ENCODE results near the gene NYAP1.
A peak's percentile ranks its signal among the peaks of the same experiment; 100 is the strongest.

NYAP1 gene

GRCh38 chr7:100488333-100489095, 4.8 kb downstream of the NYAP1 start:
- no peaks in the 10 kb centered on the region for H3K36me3 ChIP-seq (ENCODE audit: insufficient read depth, low read length)
- no peak for DNase-seq
- no peaks in the 10 kb centered on the region for H3K9me3 ChIP-seq (ENCODE audit: insufficient read depth, low read length, severe bottlenecking)
- TF ChIP-seq EZH2 (IDR thresholded peaks at IDR 0.05; ENCODE audit: borderline replicate concordance, low read depth, low read length, severe bottlenecking) (no peak), CTCF (IDR thresholded peaks at IDR 0.05; ENCODE audit: borderline replicate concordance, extremely low read depth, low read length, poor library complexity, severe bottlenecking) (no peak)
- H4K20me1 ChIP-seq (ENCODE audit: insufficient read depth, low read length), result no peaks in the 10 kb centered on the region
- H3K9ac ChIP-seq (ENCODE audit: low read depth, low read length), result no peak overlapping the region
- peaks cover 4% of the 10 kb centered on the region for H3K4me1 ChIP-seq (ENCODE audit: insufficient read depth, low read length)
- ATAC-seq (ENCODE audit: insufficient read depth, low read depth), result no peak
- H3K4me3 ChIP-seq (ENCODE audit: low read depth in 1 of 2, low read length in 2 of 2), result no peak overlapping the region
- H3K4me2 ChIP-seq (ENCODE audit: insufficient read depth, low read length), result no peak overlapping the region
- H2AFZ ChIP-seq (ENCODE audit: low read depth, low read length), result no peak overlapping the region
- H3K27ac ChIP-seq (ENCODE audit: low read length), result no peak overlapping the region
- peaks cover 24% of the 10 kb centered on the region for H3K27me3 ChIP-seq (ENCODE audit: insufficient read depth, low read length, poor library complexity)
- H3K79me2 ChIP-seq (ENCODE audit: insufficient read depth, low read length), result no peaks in the 10 kb centered on the region

GRCh38 chr7:100489121-100489520, 5.4 kb downstream of the NYAP1 start:
- Histone ChIP-seq H3K27ac (ENCODE audit: low read length) (no peak overlapping the region), H3K27me3 (ENCODE audit: insufficient read depth, low read length, poor library complexity) (peaks cover 26% of the 10 kb centered on the region), H3K79me2 (ENCODE audit: insufficient read depth, low read length) (no peaks in the 10 kb centered on the region), H3K4me1 (ENCODE audit: insufficient read depth, low read length) (no peaks in the 10 kb centered on the region), H2AFZ (ENCODE audit: low read depth, low read length) (no peak overlapping the region), H3K4me2 (ENCODE audit: insufficient read depth, low read length) (no peak overlapping the region), H3K4me3 (ENCODE audit: low read depth in 1 of 2, low read length in 2 of 2) (no peak overlapping the region), H3K9ac (ENCODE audit: low read depth, low read length) (no peak overlapping the region), H3K9me3 (ENCODE audit: insufficient read depth, low read length, severe bottlenecking) (no peaks in the 10 kb centered on the region), H3K36me3 (ENCODE audit: insufficient read depth, low read length) (no peaks in the 10 kb centered on the region), H4K20me1 (ENCODE audit: insufficient read depth, low read length) (no peaks in the 10 kb centered on the region)
- no peak for TF ChIP-seq EZH2 (IDR thresholded peaks at IDR 0.05; ENCODE audit: borderline replicate concordance, low read depth, low read length, severe bottlenecking)
- TF ChIP-seq CTCF (IDR thresholded peaks at IDR 0.05; ENCODE audit: borderline replicate concordance, extremely low read depth, low read length, poor library complexity, severe bottlenecking), result no peak
- ATAC-seq (ENCODE audit: insufficient read depth, low read depth), result no peak
- no peak for DNase-seq

GRCh38 chr7:100489824-100490223, 6.1 kb downstream of the NYAP1 start:
- no peak overlapping the region for H3K4me2 ChIP-seq (ENCODE audit: insufficient read depth, low read length)
- H3K36me3 ChIP-seq (ENCODE audit: insufficient read depth, low read length), result no peaks in the 10 kb centered on the region
- TF ChIP-seq CTCF (IDR thresholded peaks at IDR 0.05; ENCODE audit: borderline replicate concordance, extremely low read depth, low read length, poor library complexity, severe bottlenecking) (no peak), EZH2 (IDR thresholded peaks at IDR 0.05; ENCODE audit: borderline replicate concordance, low read depth, low read length, severe bottlenecking) (no peak)
- no peak overlapping the region for H3K9ac ChIP-seq (ENCODE audit: low read depth, low read length)
- no peak overlapping the region for H3K4me3 ChIP-seq (ENCODE audit: low read depth in 1 of 2, low read length in 2 of 2)
- H3K27ac ChIP-seq (ENCODE audit: low read length), result no peak overlapping the region
- DNase-seq (peak; percentile 89), ATAC-seq (ENCODE audit: insufficient read depth, low read depth) (peak; percentile 90)
- no peaks in the 10 kb centered on the region for H3K79me2 ChIP-seq (ENCODE audit: insufficient read depth, low read length)
- no peaks in the 10 kb centered on the region for H4K20me1 ChIP-seq (ENCODE audit: insufficient read depth, low read length)
- no peaks in the 10 kb centered on the region for H3K4me1 ChIP-seq (ENCODE audit: insufficient read depth, low read length)
- H2AFZ ChIP-seq (ENCODE audit: low read depth, low read length), result no peak overlapping the region
- peaks cover 29% of the 10 kb centered on the region for H3K27me3 ChIP-seq (ENCODE audit: insufficient read depth, low read length, poor library complexity)
- no peaks in the 10 kb centered on the region for H3K9me3 ChIP-seq (ENCODE audit: insufficient read depth, low read length, severe bottlenecking)
